Right hindlimb (tissue), 1 donor: ENCODE measurements around the gene SLC29A2.
"Not testable (repeated sequence)": the region's sequence is repeated elsewhere in the genome, so short reads cannot be mapped to it uniquely, and the experiment has no call there.

ENCODE experiments used
- DNase-seq: peaks from one replicate; pipeline ENCODE4 v3.0.0-alpha.2; 2018

SLC29A2 gene

GRCh38 chr11:66332371-66333219 is 39.0 kb downstream of the SLC29A2 start:
- DNase-seq: no peak

- DNase-seq: peak; percentile 14
These were observed 39.8 kb downstream of the SLC29A2 start for GRCh38 chr11:66331542-66332370.

GRCh38 chr11:66330931-66331330 is 40.6 kb downstream of the SLC29A2 start:
- no peak for DNase-seq

- DNase-seq: no peak
These were observed 42.3 kb downstream of the SLC29A2 start for GRCh38 chr11:66329165-66329673.

- DNase-seq: peak; percentile 79
These were observed 43.0 kb downstream of the SLC29A2 start for GRCh38 chr11:66328302-66329144.

GRCh38 chr11:66328031-66328301 is 43.6 kb downstream of the SLC29A2 start:
- no peak for DNase-seq

GRCh38 chr11:66327171-66328030 is 44.2 kb downstream of the SLC29A2 start:
- peak; percentile 46 for DNase-seq

GRCh38 chr11:66326261-66327111 is 45.1 kb downstream of the SLC29A2 start:
- peak; percentile 67 for DNase-seq

- DNase-seq: peak; percentile 28
These were observed 46.3 kb downstream of the SLC29A2 start for GRCh38 chr11:66325263-66325671.

- DNase-seq: no peak
These were observed 46.9 kb downstream of the SLC29A2 start for GRCh38 chr11:66324664-66325063.

- DNase-seq: no peak
These were observed 47.9 kb downstream of the SLC29A2 start for GRCh38 chr11:66323684-66324083.

GRCh38 chr11:66322732-66323427 is 48.7 kb downstream of the SLC29A2 start:
- no peak for DNase-seq

- DNase-seq: no peak
These were observed 50.0 kb downstream of the SLC29A2 start for GRCh38 chr11:66321606-66322005.

- DNase-seq: not testable (repeated sequence)
These were observed 50.8 kb downstream of the SLC29A2 start for GRCh38 chr11:66320748-66321147.

GRCh38 chr11:66320289-66320688 is 51.3 kb downstream of the SLC29A2 start:
- DNase-seq: not testable (repeated sequence)

GRCh38 chr11:66318600-66318970 is 53.0 kb downstream of the SLC29A2 start:
- DNase-seq: peak; percentile 29

- peak; percentile 71 for DNase-seq
These were observed 53.6 kb downstream of the SLC29A2 start for GRCh38 chr11:66317723-66318599.

GRCh38 chr11:66317322-66317722 is 54.2 kb downstream of the SLC29A2 start:
- DNase-seq: no peak

- DNase-seq: peak; percentile 91
These were observed 54.7 kb downstream of the SLC29A2 start, which contains the start of gene CD248 for GRCh38 chr11:66316849-66317251. Gene CD248 (minus strand): TSS chr11:66317044. CDS start chr11:66317027, 17 bp downstream.
